ENCODE measurements around the gene BARD1. TPM values are rescaled to one million over a fixed set of nuclear protein-coding genes. Genes with fewer than 3 reads are reported as not detected.
A peak's percentile ranks its signal among the peaks of the same experiment; 100 is the strongest.
"Not testable (repeated sequence)": the region's sequence is repeated elsewhere in the genome, so short reads cannot be mapped to it uniquely, and the experiment has no call there.

Gene BARD1
- total RNA-seq, 1 donor = 33.1 TPM

- TF ChIP-seq CTCF (IDR thresholded peaks at IDR 0.05; ENCODE audit: insufficient read depth, low read length) = no peak
- no peak for DNase-seq (ENCODE audit: low read depth)
- no peak overlapping the region for H3K4me3 ChIP-seq (ENCODE audit: low read depth, low read length)
Measured at GRCh38 chr2:214742119-214742518, 67.4 kb downstream of the BARD1 start.

DNA sequence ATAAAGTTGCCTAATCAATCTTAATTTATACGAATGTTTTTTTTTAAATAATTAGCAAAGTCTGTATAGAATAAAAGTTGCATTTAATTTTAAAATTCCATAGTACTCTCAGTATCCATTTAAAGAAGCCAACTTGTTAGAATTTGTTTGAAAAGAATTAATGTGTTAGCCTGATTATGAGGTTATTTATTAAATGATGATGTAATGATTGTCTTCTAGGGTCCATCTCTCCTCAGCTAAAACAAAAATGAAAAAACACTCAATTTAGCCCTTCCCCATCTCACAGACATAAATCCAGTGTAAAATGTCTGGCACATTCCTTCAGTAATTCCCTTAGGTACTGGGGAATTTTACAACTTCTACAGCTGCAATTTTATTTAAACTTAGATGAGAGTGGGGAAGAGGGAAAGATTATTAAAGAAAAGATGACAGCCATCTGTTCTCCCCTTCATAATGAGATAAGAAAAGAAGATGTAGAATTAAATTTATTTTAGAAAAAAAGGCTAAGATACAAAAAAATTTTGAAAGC is 68.6 kb downstream of the BARD1 start:
- TF ChIP-seq CTCF (IDR thresholded peaks at IDR 0.05; ENCODE audit: insufficient read depth, low read length) = no peak
- no peak overlapping the region for H3K4me3 ChIP-seq (ENCODE audit: low read depth, low read length)
- peak; percentile 15 for DNase-seq (ENCODE audit: low read depth)

GRCh38 chr2:214737188-214737587 is 72.3 kb downstream of the BARD1 start:
- no peak overlapping the region for H3K4me3 ChIP-seq (ENCODE audit: low read depth, low read length)
- no peak for TF ChIP-seq CTCF (IDR thresholded peaks at IDR 0.05; ENCODE audit: insufficient read depth, low read length)
- DNase-seq (ENCODE audit: low read depth) = no peak

GRCh38 chr2:214730800-214731407 is 78.6 kb downstream of the BARD1 start:
- TF ChIP-seq CTCF (IDR thresholded peaks at IDR 0.05; ENCODE audit: insufficient read depth, low read length) = no peak
- no peak for DNase-seq (ENCODE audit: low read depth)
- no peak overlapping the region for H3K4me3 ChIP-seq (ENCODE audit: low read depth, low read length)

GRCh38 chr2:214730248-214730647 is 79.2 kb downstream of the BARD1 start:
- DNase-seq (ENCODE audit: low read depth) = peak; percentile 30
- no peak for TF ChIP-seq CTCF (IDR thresholded peaks at IDR 0.05; ENCODE audit: insufficient read depth, low read length)
- H3K4me3 ChIP-seq (ENCODE audit: low read depth, low read length) = no peak overlapping the region

DNA sequence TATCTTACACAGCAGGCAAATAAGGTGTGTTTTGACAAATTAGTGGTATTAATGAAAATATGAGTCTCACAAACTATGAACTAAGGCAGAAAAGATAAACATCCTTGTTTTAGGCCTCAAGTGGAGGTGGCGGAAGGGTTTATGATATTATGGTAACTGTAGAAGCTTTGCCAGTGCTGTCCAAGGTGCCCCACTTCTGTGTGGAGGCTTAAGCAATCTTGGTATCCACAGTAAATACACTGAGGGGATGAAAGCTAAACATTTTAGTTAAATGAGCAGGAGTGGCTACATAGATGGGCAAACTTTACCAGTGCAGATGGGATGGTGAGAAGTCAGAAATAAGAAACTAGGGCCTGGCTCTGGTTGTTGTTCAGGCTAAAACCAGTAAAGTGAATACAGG is 84.7 kb downstream of the BARD1 start:
- TF ChIP-seq CTCF (IDR thresholded peaks at IDR 0.05; ENCODE audit: insufficient read depth, low read length) = no peak
- H3K4me3 ChIP-seq (ENCODE audit: low read depth, low read length) = no peak overlapping the region

DNA sequence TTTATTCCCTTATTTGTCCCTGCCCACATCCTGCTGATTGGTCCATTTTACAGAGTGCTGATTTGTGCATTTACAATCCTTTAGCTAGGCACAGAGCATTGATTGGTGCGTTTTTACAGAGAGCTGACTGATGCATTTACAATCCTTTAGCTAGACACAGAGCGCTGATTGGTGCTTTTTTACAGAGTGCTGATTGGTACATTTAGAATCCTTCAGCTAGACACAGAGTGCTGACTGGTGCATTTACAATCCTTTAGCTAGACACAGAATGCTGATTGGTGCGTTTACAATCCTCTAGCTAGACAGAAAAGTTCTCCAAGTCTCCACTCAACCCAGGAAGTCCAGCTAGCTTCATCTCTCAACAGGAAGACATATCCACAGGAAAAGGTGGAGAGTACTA is 91.6 kb downstream of the BARD1 start:
- H3K4me3 ChIP-seq (ENCODE audit: low read depth, low read length); DNase-seq (ENCODE audit: low read depth): not testable (repeated sequence)

More for the DNA sequence above, 84.7 kb downstream of the BARD1 start:
- DNase-seq (ENCODE audit: low read depth) = no peak
